ENCODE data around the gene SETD1A. TPM values are rescaled to one million over a fixed set of nuclear protein-coding genes. Genes with fewer than 3 reads are reported as not detected.

SETD1A gene
- polyA plus RNA-seq, 2 donors, result 6.8 to 9.6 TPM

GRCh38 chr16:30922960-30923535, 34.5 kb upstream of the SETD1A start:
- 0% methylated on average over 33 of the region's 33 CpGs for WGBS, 2 donors

GRCh38 chr16:30923554-30924075, 33.9 kb upstream of the SETD1A start, which contains the start of gene FBXL19:
FBXL19 (plus strand) TSS chr16:30923572; CDS start chr16:30925755, 2,183 bp downstream.
- Histone ChIP-seq H3K36me3 (ENCODE audit: control insufficient read depth in 2 of 2, insufficient read depth in 2 of 2, low read length in 1 of 2) (peaks cover 0 to 7% of the 10 kb centered on the region in 2 donors), H3K9me3 (ENCODE audit: control insufficient read depth in 2 of 2, insufficient read depth in 1 of 2, low read depth in 1 of 2, low read length in 1 of 2) (no peaks in the 10 kb centered on the region), H3K27me3 (ENCODE audit: control insufficient read depth in 1 of 2, insufficient read depth in 2 of 2, low read length in 2 of 2) (no peaks in the 10 kb centered on the region), H3K4me3 (ENCODE audit: low read depth in 1 of 2, low read length in 2 of 2) (peak within 1 kb of the TSS; percentile 60 to 78), H3K4me1 (ENCODE audit: control insufficient read depth in 2 of 2, insufficient read depth in 2 of 2, low read length in 1 of 2) (peaks cover 2 to 3% of the 10 kb centered on the region in 2 donors), H3K27ac (ENCODE audit: low read depth in 2 of 2, low read length in 1 of 2) (peak within 1 kb of the TSS; percentile 97 to 99)
- 1 to 2% methylated on average over 20 to 29 of the region's 31 CpGs for WGBS, 2 donors

More at GRCh38 chr16:30922960-30923535, 34.5 kb upstream of the SETD1A start:
- Histone ChIP-seq H3K4me1 (ENCODE audit: control insufficient read depth in 2 of 2, insufficient read depth in 2 of 2, low read length in 1 of 2) (peaks cover 2 to 3% of the 10 kb centered on the region in 2 donors), H3K9me3 (ENCODE audit: control insufficient read depth in 2 of 2, insufficient read depth in 1 of 2, low read depth in 1 of 2, low read length in 1 of 2) (no peaks in the 10 kb centered on the region), H3K36me3 (ENCODE audit: control insufficient read depth in 2 of 2, insufficient read depth in 2 of 2, low read length in 1 of 2) (peaks cover 0 to 5% of the 10 kb centered on the region in 2 donors), H3K4me3 (ENCODE audit: low read depth in 1 of 2, low read length in 2 of 2) (peak overlapping the region; percentile 60 to 78), H3K27me3 (ENCODE audit: control insufficient read depth in 1 of 2, insufficient read depth in 2 of 2, low read length in 2 of 2) (no peaks in the 10 kb centered on the region), H3K27ac (ENCODE audit: low read depth in 2 of 2, low read length in 1 of 2) (peak overlapping the region; percentile 97 to 99)

DNA sequence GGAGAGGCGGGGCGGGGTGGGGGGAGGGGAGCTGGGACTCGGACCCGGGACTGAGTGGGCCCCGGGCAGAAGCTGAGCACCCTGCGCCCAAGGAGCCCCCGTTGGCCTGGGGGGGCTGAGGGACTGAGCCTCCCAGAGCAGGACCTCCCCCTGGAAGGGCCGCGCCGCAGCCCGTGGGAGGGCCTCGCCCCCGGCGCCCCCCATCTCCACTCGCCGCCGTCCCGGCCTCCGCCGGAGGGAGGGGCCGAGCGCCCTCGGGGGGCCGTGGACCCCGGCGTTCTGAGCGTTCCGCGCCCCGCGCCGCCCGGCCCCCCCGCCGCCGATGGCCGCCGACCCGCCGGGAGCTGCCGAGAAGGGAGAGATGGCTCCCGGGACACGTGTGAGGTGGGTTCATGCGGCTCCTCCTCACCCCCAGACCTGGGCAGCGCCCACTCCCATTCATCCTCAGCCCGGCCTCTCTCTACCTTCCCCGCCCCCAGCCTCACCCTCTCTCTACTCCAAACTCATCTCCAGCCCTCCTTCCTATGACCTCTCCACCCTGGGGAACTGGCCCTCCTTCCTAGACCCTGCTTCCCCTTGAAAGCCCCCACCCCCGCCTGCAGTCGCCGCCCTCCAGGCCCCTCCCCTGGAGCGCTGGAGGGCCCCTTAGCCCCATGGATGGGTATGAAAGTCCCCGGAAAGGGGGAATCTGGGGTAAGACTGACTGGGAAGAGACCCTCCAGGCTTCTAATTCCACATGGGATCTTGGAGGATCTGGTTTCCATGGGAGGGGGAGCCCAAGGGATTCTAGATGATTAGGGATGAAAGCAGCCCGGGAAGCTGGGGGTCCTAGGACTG, 33.3 kb upstream of the SETD1A start:
- no peaks in the 10 kb centered on the region for H3K27me3 ChIP-seq (ENCODE audit: control insufficient read depth in 1 of 2, insufficient read depth in 2 of 2, low read length in 2 of 2)
- no peaks in the 10 kb centered on the region for H3K9me3 ChIP-seq (ENCODE audit: control insufficient read depth in 2 of 2, insufficient read depth in 1 of 2, low read depth in 1 of 2, low read length in 1 of 2)
- 3 to 11% methylated on average over 12 to 53 of the region's 53 CpGs for WGBS, 2 donors
- H3K27ac ChIP-seq (ENCODE audit: low read depth in 2 of 2, low read length in 1 of 2), result peak overlapping the region; percentile 58 to 61
- H3K4me1 ChIP-seq (ENCODE audit: control insufficient read depth in 2 of 2, insufficient read depth in 2 of 2, low read length in 1 of 2), result peaks cover 2 to 3% of the 10 kb centered on the region in 2 donors
- H3K4me3 ChIP-seq (ENCODE audit: low read depth in 1 of 2, low read length in 2 of 2), result peak overlapping the region; percentile 58 to 78
- peaks cover 0 to 7% of the 10 kb centered on the region in 2 donors for H3K36me3 ChIP-seq (ENCODE audit: control insufficient read depth in 2 of 2, insufficient read depth in 2 of 2, low read length in 1 of 2)

DNA sequence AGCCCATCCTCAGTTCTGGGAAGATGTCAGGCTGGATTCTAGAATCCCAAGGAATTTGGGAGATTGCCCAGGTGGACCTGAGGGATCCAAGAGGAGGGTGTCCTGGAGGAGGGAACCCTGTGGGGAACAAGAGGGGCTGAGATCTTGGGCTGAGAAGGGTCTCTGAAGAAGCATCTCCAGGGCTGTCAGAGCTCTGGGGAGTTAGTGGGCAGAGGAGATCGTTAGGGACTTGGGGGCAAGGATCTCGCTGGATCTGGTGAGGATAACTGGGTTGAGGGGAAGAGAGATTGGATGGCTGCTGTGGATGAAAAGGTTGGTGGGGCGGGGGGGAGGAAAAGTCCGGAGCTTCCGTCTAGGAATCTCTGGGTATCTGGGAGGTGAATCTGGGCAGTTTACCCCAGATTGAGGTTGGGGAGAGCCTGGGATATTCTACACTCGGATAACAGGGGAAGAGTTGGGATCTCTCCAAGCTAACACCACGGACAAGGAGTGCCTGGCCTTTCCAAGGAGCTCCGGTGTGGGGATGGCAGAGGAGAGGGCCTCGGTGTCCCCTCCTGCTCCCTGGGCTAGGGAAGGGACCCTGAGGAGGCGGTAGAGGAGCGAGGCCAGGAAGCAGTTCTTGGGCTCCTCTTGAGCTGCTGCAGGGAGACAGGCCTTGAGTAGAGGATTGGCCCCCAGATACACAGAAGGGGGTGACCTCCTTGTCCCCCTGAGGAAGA, 32.5 kb upstream of the SETD1A start:
- Histone ChIP-seq H3K36me3 (ENCODE audit: control insufficient read depth in 2 of 2, insufficient read depth in 2 of 2, low read length in 1 of 2) (peaks cover 0 to 10% of the 10 kb centered on the region in 2 donors), H3K4me1 (ENCODE audit: control insufficient read depth in 2 of 2, insufficient read depth in 2 of 2, low read length in 1 of 2) (peaks cover 2 to 3% of the 10 kb centered on the region in 2 donors), H3K9me3 (ENCODE audit: control insufficient read depth in 2 of 2, insufficient read depth in 1 of 2, low read depth in 1 of 2, low read length in 1 of 2) (no peaks in the 10 kb centered on the region), H3K27ac (ENCODE audit: low read depth in 2 of 2, low read length in 1 of 2) (peak overlapping the region in 1 of 2 donors; percentile 61), H3K27me3 (ENCODE audit: control insufficient read depth in 1 of 2, insufficient read depth in 2 of 2, low read length in 2 of 2) (no peaks in the 10 kb centered on the region), H3K4me3 (ENCODE audit: low read depth in 1 of 2, low read length in 2 of 2) (peak overlapping the region; percentile 1 to 78)
- WGBS, 2 donors, result 64 to 66% methylated on average over 11 of the region's 11 CpGs

DNA sequence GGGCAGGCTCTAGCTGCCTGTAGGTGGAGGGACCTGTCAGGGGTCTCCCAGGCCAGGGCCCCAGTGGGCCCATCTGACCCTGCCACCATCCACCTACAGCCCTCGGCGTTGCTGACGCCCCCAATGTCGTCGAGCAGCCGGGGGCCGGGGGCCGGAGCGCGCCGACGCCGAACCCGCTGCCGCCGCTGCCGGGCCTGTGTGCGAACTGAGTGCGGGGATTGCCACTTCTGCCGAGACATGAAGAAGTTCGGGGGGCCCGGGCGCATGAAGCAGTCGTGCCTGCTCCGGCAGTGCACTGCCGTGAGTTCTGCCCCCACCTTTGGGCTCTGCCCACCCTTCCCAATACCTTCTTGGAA, 31.9 kb upstream of the SETD1A start:
- H3K9me3 ChIP-seq (ENCODE audit: control insufficient read depth in 2 of 2, insufficient read depth in 1 of 2, low read depth in 1 of 2, low read length in 1 of 2), result no peaks in the 10 kb centered on the region
- WGBS, 2 donors, result 84 to 85% methylated on average over 8 to 26 of the region's 26 CpGs
- H3K27ac ChIP-seq (ENCODE audit: low read depth in 2 of 2, low read length in 1 of 2), result no peak overlapping the region
- H3K36me3 ChIP-seq (ENCODE audit: control insufficient read depth in 2 of 2, insufficient read depth in 2 of 2, low read length in 1 of 2), result peaks cover 2 to 15% of the 10 kb centered on the region in 2 donors
- peaks cover 2 to 3% of the 10 kb centered on the region in 2 donors for H3K4me1 ChIP-seq (ENCODE audit: control insufficient read depth in 2 of 2, insufficient read depth in 2 of 2, low read length in 1 of 2)
- no peak overlapping the region for H3K4me3 ChIP-seq (ENCODE audit: low read depth in 1 of 2, low read length in 2 of 2)
- H3K27me3 ChIP-seq (ENCODE audit: control insufficient read depth in 1 of 2, insufficient read depth in 2 of 2, low read length in 2 of 2), result no peaks in the 10 kb centered on the region

GRCh38 chr16:30925995-30926811, 31.4 kb upstream of the SETD1A start:
- H3K27ac ChIP-seq (ENCODE audit: low read depth in 2 of 2, low read length in 1 of 2), result no peak overlapping the region
- peaks cover 8 to 18% of the 10 kb centered on the region in 2 donors for H3K36me3 ChIP-seq (ENCODE audit: control insufficient read depth in 2 of 2, insufficient read depth in 2 of 2, low read length in 1 of 2)
- WGBS, 2 donors, result 66 to 70% methylated on average over 10 of the region's 10 CpGs
- H3K4me3 ChIP-seq (ENCODE audit: low read depth in 1 of 2, low read length in 2 of 2), result no peak overlapping the region
- H3K4me1 ChIP-seq (ENCODE audit: control insufficient read depth in 2 of 2, insufficient read depth in 2 of 2, low read length in 1 of 2), result peaks cover 2 to 3% of the 10 kb centered on the region in 2 donors
- no peaks in the 10 kb centered on the region for H3K27me3 ChIP-seq (ENCODE audit: control insufficient read depth in 1 of 2, insufficient read depth in 2 of 2, low read length in 2 of 2)
- no peaks in the 10 kb centered on the region for H3K9me3 ChIP-seq (ENCODE audit: control insufficient read depth in 2 of 2, insufficient read depth in 1 of 2, low read depth in 1 of 2, low read length in 1 of 2)

DNA sequence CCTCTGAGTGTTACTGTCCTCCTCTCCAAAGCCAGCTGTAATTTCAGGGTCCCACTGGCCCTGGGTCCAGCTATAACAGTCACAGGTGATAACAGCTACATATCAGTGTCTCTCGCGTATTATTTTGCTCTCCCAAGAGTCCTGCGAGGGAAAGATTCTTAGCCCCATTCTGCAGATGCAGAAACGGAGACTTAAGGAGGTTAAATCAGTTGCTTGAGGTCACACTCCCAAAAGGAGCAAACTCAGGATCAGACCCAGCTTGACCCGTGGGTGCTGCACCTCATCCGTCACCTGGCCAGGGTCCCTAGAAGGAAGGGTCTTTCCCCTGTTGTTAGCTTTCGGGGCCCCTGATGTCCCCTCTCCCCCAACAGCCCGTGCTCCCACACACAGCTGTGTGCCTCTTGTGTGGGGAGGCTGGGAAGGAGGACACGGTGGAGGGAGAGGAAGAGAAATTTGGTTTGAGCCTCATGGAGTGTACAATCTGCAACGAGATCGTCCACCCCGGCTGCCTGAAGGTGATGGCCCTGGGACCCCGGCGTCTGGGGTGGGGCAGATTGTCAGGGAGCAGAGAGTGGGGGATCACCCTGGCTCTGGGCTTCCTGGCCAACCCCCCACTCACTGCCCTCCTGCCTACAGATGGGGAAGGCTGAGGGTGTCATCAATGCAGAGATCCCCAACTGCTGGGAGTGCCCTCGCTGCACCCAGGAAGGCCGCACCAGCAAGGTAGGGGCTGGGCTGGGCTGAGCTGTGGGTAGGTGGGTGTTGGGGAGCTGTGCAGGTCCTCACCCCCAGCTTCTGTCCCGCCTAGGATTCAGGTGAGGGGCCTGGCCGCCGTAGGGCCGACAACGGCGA, 30.4 kb upstream of the SETD1A start:
- WGBS, 2 donors, result 76 to 83% methylated on average over 22 of the region's 22 CpGs
- H3K9me3 ChIP-seq (ENCODE audit: control insufficient read depth in 2 of 2, insufficient read depth in 1 of 2, low read depth in 1 of 2, low read length in 1 of 2), result no peaks in the 10 kb centered on the region
- peak overlapping the region; percentile 53 to 59 for H3K27ac ChIP-seq (ENCODE audit: low read depth in 2 of 2, low read length in 1 of 2)
- H3K4me1 ChIP-seq (ENCODE audit: control insufficient read depth in 2 of 2, insufficient read depth in 2 of 2, low read length in 1 of 2), result peaks cover 2 to 3% of the 10 kb centered on the region in 2 donors
- peak overlapping the region; percentile 0 to 32 for H3K4me3 ChIP-seq (ENCODE audit: low read depth in 1 of 2, low read length in 2 of 2)
- no peaks in the 10 kb centered on the region for H3K27me3 ChIP-seq (ENCODE audit: control insufficient read depth in 1 of 2, insufficient read depth in 2 of 2, low read length in 2 of 2)
- H3K36me3 ChIP-seq (ENCODE audit: control insufficient read depth in 2 of 2, insufficient read depth in 2 of 2, low read length in 1 of 2), result peaks cover 9 to 18% of the 10 kb centered on the region in 2 donors

DNA sequence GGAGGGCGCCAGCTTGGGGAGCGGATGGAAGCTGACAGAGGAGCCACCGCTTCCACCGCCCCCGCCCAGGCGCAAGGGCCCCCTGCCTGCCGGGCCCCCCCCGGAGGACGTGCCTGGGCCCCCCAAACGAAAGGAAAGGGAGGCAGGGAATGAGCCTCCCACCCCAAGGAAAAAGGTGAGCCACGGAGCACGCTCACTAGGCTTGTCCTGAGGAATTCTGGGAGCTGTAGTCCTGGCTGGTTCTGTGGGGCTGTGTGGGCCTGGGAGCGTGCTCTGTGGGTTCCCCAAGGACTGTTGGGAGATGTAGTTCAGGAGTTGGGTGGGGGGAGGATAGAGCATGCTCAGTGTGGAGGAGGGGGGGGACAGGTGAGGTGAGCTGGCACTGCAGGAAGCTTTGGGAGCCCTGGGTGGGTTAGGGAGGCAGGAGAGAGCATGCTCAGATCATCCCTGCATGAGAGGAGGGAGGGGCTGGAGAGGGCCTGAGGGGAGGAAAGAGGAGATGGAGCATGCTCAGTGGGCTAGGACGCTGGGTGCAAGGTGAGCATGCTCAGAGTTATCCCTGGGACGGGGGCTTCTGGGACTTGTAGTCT, 29.7 kb upstream of the SETD1A start:
- WGBS, 2 donors, result 42 to 54% methylated on average over 15 of the region's 15 CpGs
- peaks cover 2 to 3% of the 10 kb centered on the region in 2 donors for H3K4me1 ChIP-seq (ENCODE audit: control insufficient read depth in 2 of 2, insufficient read depth in 2 of 2, low read length in 1 of 2)
- H3K27me3 ChIP-seq (ENCODE audit: control insufficient read depth in 1 of 2, insufficient read depth in 2 of 2, low read length in 2 of 2), result no peaks in the 10 kb centered on the region
- peaks cover 11 to 18% of the 10 kb centered on the region in 2 donors for H3K36me3 ChIP-seq (ENCODE audit: control insufficient read depth in 2 of 2, insufficient read depth in 2 of 2, low read length in 1 of 2)
- peak overlapping the region; percentile 53 to 59 for H3K27ac ChIP-seq (ENCODE audit: low read depth in 2 of 2, low read length in 1 of 2)
- H3K9me3 ChIP-seq (ENCODE audit: control insufficient read depth in 2 of 2, insufficient read depth in 1 of 2, low read depth in 1 of 2, low read length in 1 of 2), result no peaks in the 10 kb centered on the region
- H3K4me3 ChIP-seq (ENCODE audit: low read depth in 1 of 2, low read length in 2 of 2), result peak overlapping the region; percentile 0 to 32
